Cardiac muscle cell (in vitro differentiated cells and primary cell): ENCODE data around the gene SRP9. TPM values are rescaled to one million over a fixed set of nuclear protein-coding genes. Genes with fewer than 3 reads are reported as not detected.

Experiments used
- DNase-seq, 2 donors: peaks; one replicate each; pipeline versions ENCODE4 v3.0.0 to v3.0.0-alpha.2; 2010 to 2017; ENCODE audit warnings: low read depth in 1 of 2, low spot score in 1 of 2
- H3K27ac ChIP-seq: fragments of 200-600 bp; sonication (generic); 2 replicates; pipeline ENCODE4 v1.5.1; 2016
- H3K27me3 ChIP-seq: fragments of 200-600 bp; sonication (generic); 2 replicates; pipeline ENCODE4 v1.6.0; 2016; ENCODE audit warnings: control low read depth
- H3K36me3 ChIP-seq: fragments of 200-600 bp; sonication (generic); 2 replicates; pipeline ENCODE4 v1.5.1; 2016; ENCODE audit warnings: control low read depth
- H3K4me1 ChIP-seq: fragments of 200-600 bp; sonication (generic); 2 replicates; pipeline ENCODE4 v1.8.1; 2017; ENCODE audit warnings: low read depth, mild to moderate bottlenecking, mixed run types
- H3K4me3 ChIP-seq: fragments of 200-600 bp; sonication (generic); 2 replicates; pipeline ENCODE4 v1.5.1; 2016; ENCODE audit warnings: mild to moderate bottlenecking
- H3K9me3 ChIP-seq: fragments of 200-600 bp; sonication (generic); 2 replicates; pipeline ENCODE4 v1.5.1; 2017; ENCODE audit warnings: low read depth, mild to moderate bottlenecking, control low read depth
- CTCF ChIP-seq: IDR thresholded peaks from 2 replicates; pipeline ENCODE4 v1.5.1; 2012; ENCODE audit warnings: low read depth, mild to moderate bottlenecking, low read length
- polyA plus RNA-seq: library from polyadenylated mRNA; unstranded; fragments of >200 nt; fragmentation: Nextera tagmentation; extraction: Ambion mirVana; gene quantifications from 2 replicates; pipeline ENCODE4 v1.2.1, GENCODE V29; 2016
- total RNA-seq: library from RNA; depleted of rRNA; stranded (reverse); fragments of >200 nt; gene quantifications from 2 replicates; pipeline ENCODE4 v1.2.3, GENCODE V29; 2016

The SRP9 gene
- total and polyA plus RNA-seq, 2 experiments from 2014 or later = 167 to 466 TPM

GRCh38 chr1:225816643-225817538 is 39.3 kb downstream of the SRP9 start:
- no peak overlapping the region for H3K4me3 ChIP-seq
- no peak overlapping the region for H3K27ac ChIP-seq
- no peaks in the 10 kb centered on the region for H3K27me3 ChIP-seq
- no peak for TF ChIP-seq CTCF
- peak in 1 of 2 donors; percentile 72 for DNase-seq
- H3K4me1 ChIP-seq = peaks cover 4% of the 10 kb centered on the region
- H3K9me3 ChIP-seq = no peaks in the 10 kb centered on the region
- H3K36me3 ChIP-seq = no peaks in the 10 kb centered on the region

DNA sequence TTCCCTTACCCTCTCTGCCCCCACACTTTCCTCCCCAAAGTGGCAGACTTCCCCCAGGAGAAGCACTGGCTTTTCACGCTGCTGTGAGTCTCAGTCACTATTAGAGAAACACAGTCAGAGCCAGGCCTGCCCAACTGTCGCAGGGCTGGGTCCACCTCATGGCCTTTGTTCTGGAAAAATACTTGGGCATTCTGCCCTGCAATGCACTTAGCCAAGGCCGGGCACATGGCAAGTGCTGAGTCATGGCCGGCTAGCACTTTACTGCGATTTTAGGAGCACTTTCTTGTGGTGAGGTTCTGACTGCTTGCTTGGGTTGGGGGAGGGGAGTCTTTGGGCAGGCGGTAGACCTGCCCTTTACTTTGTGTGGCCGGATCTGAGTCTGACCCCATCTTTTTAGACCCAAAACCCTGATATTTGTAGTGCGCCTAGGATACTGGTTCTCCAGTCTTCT is 40.0 kb downstream of the SRP9 start:
- Histone ChIP-seq H3K27ac (no peak overlapping the region), H3K27me3 (no peaks in the 10 kb centered on the region), H3K4me1 (peaks cover 4% of the 10 kb centered on the region), H3K4me3 (no peak overlapping the region), H3K36me3 (no peaks in the 10 kb centered on the region), H3K9me3 (no peaks in the 10 kb centered on the region)
- DNase-seq = peak in 1 of 2 donors; percentile 92
- TF ChIP-seq CTCF = no peak

DNA sequence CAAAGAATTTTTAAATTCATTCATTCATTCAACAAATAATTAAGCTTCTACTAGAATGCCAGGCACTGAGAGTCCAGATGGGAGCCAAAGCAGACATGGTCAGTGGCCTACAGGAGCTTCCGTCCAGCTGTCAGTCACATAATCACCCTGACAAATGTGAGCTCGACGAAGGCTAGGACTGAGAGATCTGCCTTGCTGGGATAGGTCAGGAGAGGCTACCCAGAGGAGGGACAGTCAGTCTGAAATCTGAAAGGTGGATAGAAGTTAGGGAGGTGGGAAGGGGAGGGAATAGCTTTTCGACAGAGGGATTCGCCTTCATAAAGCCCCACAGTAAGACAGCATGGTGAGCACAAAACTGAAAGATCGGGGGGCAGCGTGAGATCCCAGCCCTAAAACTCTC is 40.6 kb downstream of the SRP9 start:
- no peaks in the 10 kb centered on the region for H3K9me3 ChIP-seq
- H3K27me3 ChIP-seq = no peaks in the 10 kb centered on the region
- H3K4me1 ChIP-seq = peaks cover 4% of the 10 kb centered on the region
- H3K27ac ChIP-seq = no peak overlapping the region
- no peak for DNase-seq
- H3K4me3 ChIP-seq = no peak overlapping the region
- no peak for TF ChIP-seq CTCF
- H3K36me3 ChIP-seq = no peaks in the 10 kb centered on the region

DNA sequence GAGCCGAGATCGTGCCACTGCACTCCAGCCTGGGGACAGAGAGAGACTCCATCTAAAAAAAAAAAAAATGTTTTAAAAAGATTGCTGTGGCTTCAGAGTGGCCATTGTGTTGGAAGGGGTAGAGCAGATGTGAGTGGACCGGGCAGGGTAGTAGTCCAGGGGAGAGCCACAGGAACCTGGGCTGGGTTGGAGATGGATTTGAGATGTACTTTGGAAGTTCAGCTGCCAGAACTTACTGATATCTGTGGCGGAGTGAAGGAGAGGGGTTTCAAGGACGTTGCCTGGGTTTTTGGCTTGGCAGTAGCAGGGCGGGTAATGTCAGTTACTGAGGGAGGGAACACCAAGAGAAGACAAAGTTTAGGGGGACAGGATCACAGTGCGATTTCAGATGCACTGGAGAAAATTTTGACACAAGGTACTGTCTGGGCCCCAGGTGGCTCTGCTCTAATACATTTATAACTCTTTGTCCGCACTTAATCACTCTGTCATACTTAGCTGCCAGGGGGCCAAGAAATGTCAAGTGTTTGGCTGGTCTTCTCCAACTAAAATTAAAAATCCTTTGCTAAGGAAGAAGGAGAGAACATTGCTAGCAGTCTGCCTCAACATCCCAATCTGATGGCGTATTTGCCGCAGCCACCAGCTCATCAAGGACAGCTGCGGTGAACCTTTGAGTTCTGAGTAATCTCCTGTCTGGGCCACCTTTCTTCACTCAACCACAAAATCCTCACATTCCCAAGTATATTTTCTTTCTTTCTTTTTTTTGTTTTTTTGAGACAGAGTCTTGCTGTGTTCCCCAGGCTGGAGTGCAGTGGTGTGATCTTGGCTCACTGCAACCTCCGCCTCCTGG is 41.9 kb downstream of the SRP9 start:
- H3K9me3 ChIP-seq = no peaks in the 10 kb centered on the region
- no peak for DNase-seq
- H3K27me3 ChIP-seq = no peaks in the 10 kb centered on the region
- no peak for TF ChIP-seq CTCF
- no peak overlapping the region for H3K4me3 ChIP-seq
- no peaks in the 10 kb centered on the region for H3K36me3 ChIP-seq
- peaks cover 10% of the 10 kb centered on the region for H3K4me1 ChIP-seq
- no peak overlapping the region for H3K27ac ChIP-seq

- Histone ChIP-seq H3K27ac (no peak overlapping the region), H3K27me3 (no peaks in the 10 kb centered on the region), H3K9me3 (no peaks in the 10 kb centered on the region), H3K36me3 (no peaks in the 10 kb centered on the region), H3K4me3 (no peak overlapping the region), H3K4me1 (peaks cover 12% of the 10 kb centered on the region)
- no peak for DNase-seq
- TF ChIP-seq CTCF = no peak
Observed at GRCh38 chr1:225820522-225821120, 43.0 kb downstream of the SRP9 start.
